ENCODE results near the gene NR1H4. TPM values are rescaled to one million over a fixed set of nuclear protein-coding genes. Genes with fewer than 3 reads are reported as not detected.
A peak's percentile ranks its signal among the peaks of the same experiment; 100 is the strongest.

NR1H4 gene
- total and polyA plus RNA-seq, 2 of the 13 experiments (the other 11 are each of a cell fraction or from before 2014, with no cell fraction given) = 27.3 to 114 TPM

DNA sequence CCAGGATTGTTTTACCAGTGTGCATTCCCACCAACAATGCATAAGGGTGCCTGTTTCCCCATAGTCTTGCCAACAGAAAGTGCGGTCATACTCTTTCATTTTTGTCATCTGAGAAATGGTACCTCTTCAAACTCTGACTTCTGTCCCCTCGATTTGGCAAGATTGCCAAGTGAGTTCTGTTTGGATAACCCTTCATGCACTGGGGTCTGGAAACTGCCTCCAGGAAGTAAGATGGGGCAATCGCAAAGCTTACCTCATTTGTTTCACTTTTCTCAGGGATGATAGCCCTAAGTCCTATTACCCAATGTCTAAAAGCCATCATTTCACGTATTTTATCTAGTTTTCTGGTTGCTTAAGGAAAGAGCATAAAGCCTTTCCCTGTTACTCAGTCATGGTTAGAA, 28.6 kb upstream of the NR1H4 start (continued):
- TF ChIP-seq ZNF660 (CRISPR knock-in tag; IDR thresholded peaks at IDR 0.05; ENCODE audit: borderline replicate concordance, low read depth) (no peak), HOXA3 (CRISPR knock-in tag; IDR thresholded peaks at IDR 0.05) (peak; percentile 67), ZNF160 (CRISPR knock-in tag; IDR thresholded peaks at IDR 0.05) (no peak), ZNF7 (CRISPR knock-in tag; IDR thresholded peaks at IDR 0.05) (no peak), ZFP62 (CRISPR knock-in tag; IDR thresholded peaks at IDR 0.05) (no peak), ZNF605 (CRISPR knock-in tag; IDR thresholded peaks at IDR 0.05) (no peak), ZZZ3 (CRISPR knock-in tag; IDR thresholded peaks at IDR 0.05; ENCODE audit: borderline replicate concordance) (no peak), ZNF570 (CRISPR knock-in tag; IDR thresholded peaks at IDR 0.05; ENCODE audit: borderline replicate concordance) (no peak), NR3C1 (CRISPR knock-in tag; IDR thresholded peaks at IDR 0.05) (no peak), SOX5 (CRISPR knock-in tag; IDR thresholded peaks at IDR 0.05; ENCODE audit: borderline replicate concordance) (peak; percentile 42; the same call in 1 of the 2 replicates), TBP (CRISPR knock-in tag; IDR thresholded peaks at IDR 0.05) (no peak), KDM5B (CRISPR knock-in tag; IDR thresholded peaks at IDR 0.05; ENCODE audit: borderline replicate concordance) (no peak), KLF15 (CRISPR knock-in tag; IDR thresholded peaks at IDR 0.05; ENCODE audit: borderline replicate concordance) (no peak), ZNF431 (CRISPR knock-in tag; IDR thresholded peaks at IDR 0.05; ENCODE audit: borderline replicate concordance, low read depth) (no peak), KLF12 (CRISPR knock-in tag; IDR thresholded peaks at IDR 0.05; ENCODE audit: borderline replicate concordance) (no peak), CEBPG (CRISPR knock-in tag; IDR thresholded peaks at IDR 0.05) (peak; percentile 92), SAFB2 (CRISPR knock-in tag; IDR thresholded peaks at IDR 0.05; ENCODE audit: borderline replicate concordance, low read depth) (no peak)
- TF ChIP-seq, protein P1, sequence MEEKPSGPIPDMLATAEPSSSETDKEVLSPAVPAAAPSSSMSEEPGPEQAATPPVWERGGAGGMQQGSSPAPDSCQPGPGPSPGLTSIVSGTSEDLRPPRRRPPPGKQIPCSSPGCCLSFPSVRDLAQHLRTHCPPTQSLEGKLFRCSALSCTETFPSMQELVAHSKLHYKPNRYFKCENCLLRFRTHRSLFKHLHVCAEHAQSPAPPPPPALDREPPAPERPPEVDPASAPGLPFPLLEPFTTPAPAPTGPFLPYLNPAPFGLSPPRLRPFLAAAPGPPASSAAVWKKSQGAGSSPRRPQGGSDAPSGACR (CRISPR knock-in tag; IDR thresholded peaks at IDR 0.05) = no peak
- TF ChIP-seq, protein P2, sequence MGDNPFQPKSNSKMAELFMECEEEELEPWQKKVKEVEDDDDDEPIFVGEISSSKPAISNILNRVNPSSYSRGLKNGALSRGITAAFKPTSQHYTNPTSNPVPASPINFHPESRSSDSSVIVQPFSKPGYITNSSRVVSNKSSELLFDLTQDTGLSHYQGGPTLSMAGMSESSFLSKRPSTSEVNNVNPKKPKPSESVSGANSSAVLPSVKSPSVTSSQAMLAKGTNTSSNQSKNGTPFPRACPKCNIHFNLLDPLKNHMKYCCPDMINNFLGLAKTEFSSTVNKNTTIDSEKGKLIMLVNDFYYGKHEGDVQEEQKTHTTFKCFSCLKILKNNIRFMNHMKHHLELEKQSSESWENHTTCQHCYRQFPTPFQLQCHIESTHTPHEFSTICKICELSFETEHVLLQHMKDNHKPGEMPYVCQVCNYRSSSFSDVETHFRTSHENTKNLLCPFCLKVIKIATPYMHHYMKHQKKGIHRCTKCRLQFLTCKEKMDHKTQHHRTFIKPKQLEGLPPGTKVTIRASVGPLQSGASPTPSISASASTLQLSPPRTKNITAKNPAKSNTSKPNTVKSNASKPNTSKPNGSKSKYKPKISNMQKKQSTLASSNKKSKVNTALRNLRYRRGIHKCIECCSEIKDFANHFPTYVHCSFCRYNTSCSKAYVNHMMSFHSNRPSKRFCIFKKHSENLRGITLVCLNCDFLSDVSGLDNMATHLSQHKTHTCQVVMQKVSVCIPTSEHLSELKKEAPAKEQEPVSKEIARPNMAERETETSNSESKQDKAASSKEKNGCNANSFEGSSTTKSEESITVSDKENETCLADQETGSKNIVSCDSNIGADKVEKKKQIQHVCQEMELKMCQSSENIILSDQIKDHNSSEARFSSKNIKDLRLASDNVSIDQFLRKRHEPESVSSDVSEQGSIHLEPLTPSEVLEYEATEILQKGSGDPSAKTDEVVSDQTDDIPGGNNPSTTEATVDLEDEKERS (CRISPR knock-in tag; IDR thresholded peaks at IDR 0.05) = no peak
- TF ChIP-seq, protein P3, sequence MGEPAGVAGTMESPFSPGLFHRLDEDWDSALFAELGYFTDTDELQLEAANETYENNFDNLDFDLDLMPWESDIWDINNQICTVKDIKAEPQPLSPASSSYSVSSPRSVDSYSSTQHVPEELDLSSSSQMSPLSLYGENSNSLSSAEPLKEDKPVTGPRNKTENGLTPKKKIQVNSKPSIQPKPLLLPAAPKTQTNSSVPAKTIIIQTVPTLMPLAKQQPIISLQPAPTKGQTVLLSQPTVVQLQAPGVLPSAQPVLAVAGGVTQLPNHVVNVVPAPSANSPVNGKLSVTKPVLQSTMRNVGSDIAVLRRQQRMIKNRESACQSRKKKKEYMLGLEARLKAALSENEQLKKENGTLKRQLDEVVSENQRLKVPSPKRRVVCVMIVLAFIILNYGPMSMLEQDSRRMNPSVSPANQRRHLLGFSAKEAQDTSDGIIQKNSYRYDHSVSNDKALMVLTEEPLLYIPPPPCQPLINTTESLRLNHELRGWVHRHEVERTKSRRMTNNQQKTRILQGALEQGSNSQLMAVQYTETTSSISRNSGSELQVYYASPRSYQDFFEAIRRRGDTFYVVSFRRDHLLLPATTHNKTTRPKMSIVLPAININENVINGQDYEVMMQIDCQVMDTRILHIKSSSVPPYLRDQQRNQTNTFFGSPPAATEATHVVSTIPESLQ (CRISPR knock-in tag; conservative IDR thresholded peaks at IDR 0.05) = no peak
- TF ChIP-seq, protein P4, sequence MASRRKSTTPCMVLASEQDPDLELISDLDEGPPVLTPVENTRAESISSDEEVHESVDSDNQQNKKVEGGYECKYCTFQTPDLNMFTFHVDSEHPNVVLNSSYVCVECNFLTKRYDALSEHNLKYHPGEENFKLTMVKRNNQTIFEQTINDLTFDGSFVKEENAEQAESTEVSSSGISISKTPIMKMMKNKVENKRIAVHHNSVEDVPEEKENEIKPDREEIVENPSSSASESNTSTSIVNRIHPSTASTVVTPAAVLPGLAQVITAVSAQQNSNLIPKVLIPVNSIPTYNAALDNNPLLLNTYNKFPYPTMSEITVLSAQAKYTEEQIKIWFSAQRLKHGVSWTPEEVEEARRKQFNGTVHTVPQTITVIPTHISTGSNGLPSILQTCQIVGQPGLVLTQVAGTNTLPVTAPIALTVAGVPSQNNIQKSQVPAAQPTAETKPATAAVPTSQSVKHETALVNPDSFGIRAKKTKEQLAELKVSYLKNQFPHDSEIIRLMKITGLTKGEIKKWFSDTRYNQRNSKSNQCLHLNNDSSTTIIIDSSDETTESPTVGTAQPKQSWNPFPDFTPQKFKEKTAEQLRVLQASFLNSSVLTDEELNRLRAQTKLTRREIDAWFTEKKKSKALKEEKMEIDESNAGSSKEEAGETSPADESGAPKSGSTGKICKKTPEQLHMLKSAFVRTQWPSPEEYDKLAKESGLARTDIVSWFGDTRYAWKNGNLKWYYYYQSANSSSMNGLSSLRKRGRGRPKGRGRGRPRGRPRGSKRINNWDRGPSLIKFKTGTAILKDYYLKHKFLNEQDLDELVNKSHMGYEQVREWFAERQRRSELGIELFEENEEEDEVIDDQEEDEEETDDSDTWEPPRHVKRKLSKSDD (CRISPR knock-in tag; IDR thresholded peaks at IDR 0.05; ENCODE audit: low read depth) = no peak
- TF ChIP-seq, protein P5, sequence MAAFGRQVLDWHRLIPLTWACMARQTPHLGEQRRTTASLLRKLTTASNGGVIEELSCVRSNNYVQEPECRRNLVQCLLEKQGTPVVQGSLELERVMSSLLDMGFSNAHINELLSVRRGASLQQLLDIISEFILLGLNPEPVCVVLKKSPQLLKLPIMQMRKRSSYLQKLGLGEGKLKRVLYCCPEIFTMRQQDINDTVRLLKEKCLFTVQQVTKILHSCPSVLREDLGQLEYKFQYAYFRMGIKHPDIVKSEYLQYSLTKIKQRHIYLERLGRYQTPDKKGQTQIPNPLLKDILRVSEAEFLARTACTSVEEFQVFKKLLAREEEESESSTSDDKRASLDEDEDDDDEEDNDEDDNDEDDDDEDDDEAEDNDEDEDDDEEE (CRISPR knock-in tag; IDR thresholded peaks at IDR 0.05) = no peak
